Femur (tissue), 1 donor: ENCODE results near the gene PPP3CA.

Experiments
- DNase-seq: peaks from one replicate; pipeline ENCODE4 v3.0.0-alpha.2; 2017

The PPP3CA gene

GRCh38 chr4:101169044-101170014, 178.0 kb downstream of the PPP3CA start:
- peak; percentile 41 for DNase-seq

GRCh38 chr4:101163936-101164335, 183.4 kb downstream of the PPP3CA start:
- DNase-seq = no peak

GRCh38 chr4:101162990-101163380, 184.3 kb downstream of the PPP3CA start:
- no peak for DNase-seq

- no peak for DNase-seq
These were observed 186.3 kb downstream of the PPP3CA start for GRCh38 chr4:101160792-101161592.

- no peak for DNase-seq
These were observed 188.8 kb downstream of the PPP3CA start for GRCh38 chr4:101158507-101158906.

GRCh38 chr4:101158134-101158482, 189.2 kb downstream of the PPP3CA start:
- DNase-seq = no peak

- no peak for DNase-seq
These were observed 189.8 kb downstream of the PPP3CA start for GRCh38 chr4:101157415-101158133.

- DNase-seq = no peak
These were observed 190.6 kb downstream of the PPP3CA start for GRCh38 chr4:101156619-101157310.

- no peak for DNase-seq
These were observed 191.4 kb downstream of the PPP3CA start for GRCh38 chr4:101155945-101156344.

- no peak for DNase-seq
These were observed 192.0 kb downstream of the PPP3CA start for GRCh38 chr4:101155368-101155767.

- DNase-seq = no peak
These were observed 193.7 kb downstream of the PPP3CA start for GRCh38 chr4:101153653-101154052.

GRCh38 chr4:101152521-101152920, 194.8 kb downstream of the PPP3CA start:
- DNase-seq = no peak

GRCh38 chr4:101148551-101148950, 198.8 kb downstream of the PPP3CA start:
- no peak for DNase-seq

- DNase-seq = no peak
These were observed 200.0 kb downstream of the PPP3CA start for GRCh38 chr4:101147283-101147682.

GRCh38 chr4:101145021-101145420, 202.3 kb downstream of the PPP3CA start:
- no peak for DNase-seq

GRCh38 chr4:101142259-101142658, 205.1 kb downstream of the PPP3CA start:
- no peak for DNase-seq

GRCh38 chr4:101141855-101142254, 205.5 kb downstream of the PPP3CA start:
- no peak for DNase-seq

GRCh38 chr4:101141230-101141629, 206.1 kb downstream of the PPP3CA start:
- DNase-seq = no peak

- DNase-seq = no peak
These were observed 207.1 kb downstream of the PPP3CA start for GRCh38 chr4:101140228-101140627.

GRCh38 chr4:101136373-101137370, 210.7 kb downstream of the PPP3CA start:
- DNase-seq = no peak

GRCh38 chr4:101135371-101136010, 211.8 kb downstream of the PPP3CA start:
- no peak for DNase-seq
